ENCODE data around the gene NPLOC4. TPM values are rescaled to one million over a fixed set of nuclear protein-coding genes. Genes with fewer than 3 reads are reported as not detected.

NPLOC4 gene
- total RNA-seq, 3 donors from 2014 or later = 78.4 to 89.5 (median 78.6) TPM

DNA sequence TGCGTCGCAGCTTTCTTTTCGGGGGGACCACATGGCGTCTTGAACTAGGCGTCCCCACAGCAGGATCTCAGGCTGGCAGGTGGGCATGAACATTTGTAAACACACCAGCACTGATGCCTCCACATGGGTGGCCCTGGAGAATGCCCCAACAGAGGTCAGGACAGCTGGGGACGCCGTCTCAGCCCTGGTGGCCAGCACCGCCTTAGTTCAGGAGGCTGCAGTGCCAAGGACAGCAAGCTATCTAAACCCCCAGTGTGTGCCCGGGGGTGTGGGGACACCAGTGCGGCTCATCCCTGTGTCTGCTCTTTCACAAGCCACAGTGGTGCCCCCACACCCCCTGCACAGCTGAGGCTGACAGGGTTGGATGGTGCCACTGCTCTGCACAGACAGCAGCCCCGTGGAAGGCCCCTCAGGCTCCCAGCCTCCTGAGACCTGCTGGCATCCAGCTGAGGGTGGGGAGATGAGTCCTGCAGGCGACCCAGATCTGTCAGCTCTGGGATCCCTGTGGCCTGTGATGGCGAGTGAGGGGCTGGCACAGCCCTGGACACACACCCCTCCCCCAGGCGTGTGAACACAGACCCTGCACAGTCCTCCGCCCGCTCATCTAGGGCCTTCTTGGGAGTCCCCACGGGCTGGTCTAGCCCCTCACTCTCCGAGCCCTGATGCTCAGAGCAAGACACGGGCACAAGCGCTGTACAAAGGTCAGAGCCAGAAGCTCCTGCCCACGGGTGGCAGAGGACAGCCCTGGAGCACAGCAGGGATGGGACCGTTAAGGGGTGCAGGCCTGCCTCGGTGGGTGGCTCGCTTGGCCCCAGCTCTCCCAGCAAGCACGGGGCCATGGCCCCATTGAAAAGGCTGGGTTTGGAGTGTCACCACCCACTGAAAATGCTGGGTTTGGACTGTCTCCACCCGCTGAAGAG is 98.0 kb downstream of the NPLOC4 start:
- no peak overlapping the region for H3K4me3 ChIP-seq
- TF ChIP-seq, protein P1, sequence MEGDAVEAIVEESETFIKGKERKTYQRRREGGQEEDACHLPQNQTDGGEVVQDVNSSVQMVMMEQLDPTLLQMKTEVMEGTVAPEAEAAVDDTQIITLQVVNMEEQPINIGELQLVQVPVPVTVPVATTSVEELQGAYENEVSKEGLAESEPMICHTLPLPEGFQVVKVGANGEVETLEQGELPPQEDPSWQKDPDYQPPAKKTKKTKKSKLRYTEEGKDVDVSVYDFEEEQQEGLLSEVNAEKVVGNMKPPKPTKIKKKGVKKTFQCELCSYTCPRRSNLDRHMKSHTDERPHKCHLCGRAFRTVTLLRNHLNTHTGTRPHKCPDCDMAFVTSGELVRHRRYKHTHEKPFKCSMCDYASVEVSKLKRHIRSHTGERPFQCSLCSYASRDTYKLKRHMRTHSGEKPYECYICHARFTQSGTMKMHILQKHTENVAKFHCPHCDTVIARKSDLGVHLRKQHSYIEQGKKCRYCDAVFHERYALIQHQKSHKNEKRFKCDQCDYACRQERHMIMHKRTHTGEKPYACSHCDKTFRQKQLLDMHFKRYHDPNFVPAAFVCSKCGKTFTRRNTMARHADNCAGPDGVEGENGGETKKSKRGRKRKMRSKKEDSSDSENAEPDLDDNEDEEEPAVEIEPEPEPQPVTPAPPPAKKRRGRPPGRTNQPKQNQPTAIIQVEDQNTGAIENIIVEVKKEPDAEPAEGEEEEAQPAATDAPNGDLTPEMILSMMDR (IDR thresholded peaks at IDR 0.05) = no peak
- H3K9me3 ChIP-seq = no peaks in the 10 kb centered on the region
- DNase-seq (no peak), ATAC-seq (no peak)
- no peaks in the 10 kb centered on the region for H3K36me3 ChIP-seq (ENCODE audit: low read depth)
- intact Hi-C loops (cut with DNase I, micrococcal nuclease) = no loop called here
- H3K4me1 ChIP-seq (ENCODE audit: low read depth) = peaks cover 13% of the 10 kb centered on the region

DNA sequence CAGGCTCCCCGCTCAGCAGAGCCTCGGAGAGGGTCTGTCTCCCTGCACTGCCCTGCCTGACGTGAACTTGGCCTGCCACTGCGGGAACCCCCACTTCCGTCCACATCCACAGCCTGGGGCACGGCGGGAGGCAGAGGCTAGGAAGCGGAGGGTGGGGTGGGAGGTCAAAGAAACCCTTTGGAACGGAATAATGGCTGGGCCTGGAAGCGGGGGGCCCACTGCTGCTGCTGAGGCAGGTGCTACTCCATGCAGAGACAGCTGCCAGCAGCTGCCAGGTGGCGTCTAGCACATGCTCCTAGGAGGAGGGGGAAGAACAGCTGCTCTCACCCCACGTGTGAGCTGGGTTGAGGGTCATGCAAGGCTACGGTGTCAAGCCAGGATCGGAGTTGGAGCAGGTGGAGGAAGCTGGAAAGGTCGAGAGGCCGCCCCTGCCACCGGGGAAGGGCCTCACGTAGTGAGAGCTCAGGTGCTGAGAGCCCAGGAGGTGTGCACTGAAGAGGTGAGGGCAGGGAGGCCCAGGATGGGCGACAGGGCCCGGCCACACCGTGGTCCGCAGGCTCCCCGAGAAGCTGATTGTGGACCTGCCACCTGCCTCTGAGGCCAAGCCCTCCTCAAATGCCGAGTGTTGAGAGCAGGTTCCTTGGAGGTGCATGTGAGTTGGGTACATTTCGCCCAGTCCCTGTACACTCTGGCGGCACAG is 98.9 kb downstream of the NPLOC4 start:
- ATAC-seq (peak; percentile 32), DNase-seq (no peak)
- Histone ChIP-seq H3K4me3 (no peak overlapping the region), H3K9me3 (no peaks in the 10 kb centered on the region), H3K4me1 (ENCODE audit: low read depth) (peaks cover 13% of the 10 kb centered on the region), H3K36me3 (ENCODE audit: low read depth) (no peaks in the 10 kb centered on the region)
- intact Hi-C loops (cut with DNase I, micrococcal nuclease) = no loop called here
- TF ChIP-seq, protein P1 (IDR thresholded peaks at IDR 0.05) = no peak

DNA sequence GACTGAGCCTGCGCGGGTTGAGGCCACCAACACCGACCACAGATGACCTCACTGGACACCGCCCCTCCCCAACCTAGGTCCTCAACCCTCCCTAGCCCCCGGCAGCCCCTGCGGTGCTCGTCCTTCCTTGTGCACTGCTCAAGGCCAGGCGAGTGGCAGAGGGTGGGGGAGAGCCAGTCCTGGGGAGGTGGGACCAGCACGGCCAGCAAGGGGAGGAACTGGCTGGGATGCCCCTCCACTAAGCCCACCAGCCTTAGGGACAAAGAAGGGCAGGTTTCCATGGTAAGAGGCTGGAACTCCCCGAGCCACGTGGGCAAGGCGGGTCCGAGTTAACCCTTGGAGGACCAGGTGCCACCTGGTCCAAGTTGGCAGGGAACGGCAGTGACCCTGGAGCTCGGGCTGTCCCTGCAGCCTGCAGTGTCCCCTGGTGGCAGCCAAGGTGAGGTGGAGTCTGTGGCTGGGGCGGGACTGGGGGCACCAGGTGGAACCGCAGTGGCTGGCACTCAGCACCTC is 99.5 kb downstream of the NPLOC4 start:
- intact Hi-C loops (cut with DNase I, micrococcal nuclease) = no loop called here
- ATAC-seq (peak; percentile 83), DNase-seq (peak in 2 of 3 donors; percentile 61 to 78)
- TF ChIP-seq, protein P1 (IDR thresholded peaks at IDR 0.05) = peak; percentile 35
- no peaks in the 10 kb centered on the region for H3K36me3 ChIP-seq (ENCODE audit: low read depth)
- no peaks in the 10 kb centered on the region for H3K9me3 ChIP-seq
- H3K4me3 ChIP-seq = no peak overlapping the region
- peaks cover 13% of the 10 kb centered on the region for H3K4me1 ChIP-seq (ENCODE audit: low read depth)

DNA sequence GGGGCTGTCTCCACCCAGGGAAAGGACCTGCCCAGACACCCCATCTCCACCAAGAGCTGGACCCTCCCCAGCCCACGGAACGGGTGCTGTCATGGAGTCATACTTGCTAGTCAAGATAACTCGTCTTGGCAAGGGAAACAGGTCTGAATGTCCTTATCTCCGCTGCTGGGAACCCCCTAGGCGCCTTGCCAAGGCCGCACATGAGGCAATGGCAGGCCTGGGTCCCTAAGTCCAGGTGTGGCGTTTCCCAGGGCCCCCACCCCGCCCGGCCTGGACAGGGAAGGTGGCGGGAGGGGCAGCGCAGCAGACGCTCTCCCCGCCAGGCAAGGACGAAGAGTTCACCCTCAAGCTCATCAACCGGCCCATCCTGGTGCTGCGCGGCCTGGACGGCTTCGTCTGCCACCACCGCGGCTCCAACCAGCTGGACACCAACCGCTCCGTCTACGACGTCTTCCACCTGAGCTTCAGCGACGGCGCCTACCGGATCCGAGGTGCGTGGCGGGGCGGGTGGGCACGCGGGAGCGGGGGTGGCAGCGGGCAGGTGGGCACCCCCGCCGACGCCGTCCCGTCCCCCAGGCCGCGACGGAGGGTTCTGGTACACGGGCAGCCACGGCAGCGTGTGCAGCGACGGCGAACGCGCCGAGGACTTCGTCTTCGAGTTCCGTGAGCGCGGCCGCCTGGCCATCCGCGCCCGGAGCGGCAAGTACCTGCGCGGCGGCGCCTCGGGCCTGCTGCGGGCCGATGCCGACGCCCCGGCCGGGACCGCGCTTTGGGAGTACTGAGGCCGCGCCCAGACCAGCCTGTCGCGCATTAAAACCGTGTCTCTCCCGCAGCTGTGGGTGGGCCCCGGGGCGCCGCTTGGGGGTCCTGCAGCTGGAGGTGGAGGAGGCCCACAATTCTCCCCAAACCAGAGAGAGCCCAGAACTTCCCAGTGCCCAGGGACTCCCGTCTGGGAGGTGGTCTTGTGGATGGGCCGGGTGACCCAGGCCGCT is 100.3 kb downstream of the NPLOC4 start:
- intact Hi-C loops (cut with DNase I, micrococcal nuclease) = no loop called here
- Histone ChIP-seq H3K4me3 (no peak overlapping the region), H3K36me3 (ENCODE audit: low read depth) (no peaks in the 10 kb centered on the region), H3K9me3 (no peaks in the 10 kb centered on the region), H3K4me1 (ENCODE audit: low read depth) (peaks cover 13% of the 10 kb centered on the region)
- TF ChIP-seq, protein P1 (IDR thresholded peaks at IDR 0.05) = no peak
- ATAC-seq (peak; percentile 32), DNase-seq (no peak)

Measured in mucosa of descending colon (tissue), 3 donors.